Ovary (tissue), 9 donors: ENCODE measurements around the gene SGTA. TPM values are rescaled to one million over a fixed set of nuclear protein-coding genes. Genes with fewer than 3 reads are reported as not detected.

ENCODE experiments used
- DNase-seq, 5 donors: peaks; one replicate each; pipeline ENCODE4 v3.0.0-alpha.2; 2019 to 2020
- H3K27ac ChIP-seq, 2 donors: fragments of 200-600 bp; one replicate each; pipeline versions ENCODE4 v1.5.1 to v1.8.0; 2019 to 2022
- H3K27me3 ChIP-seq: fragments of 200-600 bp; one replicate; pipeline ENCODE4 v1.8.0; 2022
- H3K36me3 ChIP-seq: fragments of 200-600 bp; sonication (generic); one replicate; pipeline ENCODE4 v1.5.1; 2019
- H3K4me1 ChIP-seq: one replicate; pipeline ENCODE4 v1.8.1; 2013; ENCODE audit warnings: mild to moderate bottlenecking, moderate library complexity; ENCODE audit not compliant: insufficient read depth
- H3K4me3 ChIP-seq: fragments of 200-600 bp; sonication (generic); one replicate; pipeline ENCODE4 v1.5.1; 2017
- H3K9me3 ChIP-seq, 2 donors: fragments of 200-600 bp in 1 of 2; sonication (generic) in 1 of 2; one replicate each; pipeline versions ENCODE4 v1.5.1 to v1.8.1; 2013 to 2019; ENCODE audit warnings: mild to moderate bottlenecking in 1 of 2, moderate library complexity in 1 of 2
- CTCF ChIP-seq, 3 donors: fragments of 450-650 bp in 2 of 3; fragments of 200-600 bp in 1 of 3; IDR thresholded peaks; one replicate each; pipeline versions ENCODE4 v1.5.1 to v1.8.0; 2016 to 2022; ENCODE audit warnings: antibody characterized with exemption in 3 of 3, mild to moderate bottlenecking in 1 of 3
- EP300 ChIP-seq: sonication (generic); formaldehyde crosslinking; IDR thresholded peaks from one replicate; pipeline ENCODE4 v1.6.1; 2017; ENCODE audit warnings: antibody characterized with exemption
- POLR2A ChIP-seq: fragments of 450-650 bp; IDR thresholded peaks from one replicate; pipeline ENCODE4 v1.6.1; 2017; ENCODE audit warnings: antibody characterized with exemption, mild to moderate bottlenecking, moderate library complexity
- WGBS, 3 donors: extraction: QIAGEN DNeasy Blood & Tissue Kit in 1 of 3; methylation state at CpG; one replicate each; pipeline versions ENCODE4 v1.1.5 to v1.1.7; 2013 to 2017; 5-methylcytosine and 5-hydroxymethylcytosine counted together
- intact Hi-C, 4 donors: fragments of 100-400 bp; cut with DNase I; formaldehyde crosslinking; loops; one replicate each; pipeline versions ENCODE4 v1.11.0 to v1.15.1; 2022 to 2023
- polyA plus RNA-seq, 2 donors: library from polyadenylated mRNA; stranded (reverse); fragments of 200-250 nt in 1 of 2; fragments of 350-450 nt in 1 of 2; fragmentation: Illumina TruSeq in 1 of 2; extraction: RNeasy Lipid Tissue Mini Kit (QIAGEN cat#74804) in 1 of 2; gene quantifications; one replicate each; pipeline ENCODE4 v1.2.3, GENCODE V29; 2013 to 2014
- total RNA-seq, 7 donors: library from RNA; depleted of rRNA in 2 of 7; stranded (reverse); fragments of >200 nt in 2 of 7; fragmentation: NEBNext Ultra II Directional in 3 of 7; extraction: Animal tissue kit (Norgen Biotek cat#: 25700) in 3 of 7; gene quantifications; one replicate each; pipeline versions ENCODE4 v1.1.0 to v1.2.4, GENCODE V29; 2016 to 2023
- donor health status: DM: no; HTN: no; CAD: no; lungs with moderate emphysema.
- donor health status: DM: no; HTN: no; CAD: no.
- donor health status: Bipolar disorder and iron deficiency.
- donor health status: DM: yes; HTN: yes; CAD: no.
- donor health status: DM: no; HTN: no; CAD: no.
- donor health status: DM: yes; HTN: yes; CAD: no.

The SGTA gene
- total and polyA plus RNA-seq, 9 donors = 27.0 to 65.5 (median 53.4) TPM

DNA sequence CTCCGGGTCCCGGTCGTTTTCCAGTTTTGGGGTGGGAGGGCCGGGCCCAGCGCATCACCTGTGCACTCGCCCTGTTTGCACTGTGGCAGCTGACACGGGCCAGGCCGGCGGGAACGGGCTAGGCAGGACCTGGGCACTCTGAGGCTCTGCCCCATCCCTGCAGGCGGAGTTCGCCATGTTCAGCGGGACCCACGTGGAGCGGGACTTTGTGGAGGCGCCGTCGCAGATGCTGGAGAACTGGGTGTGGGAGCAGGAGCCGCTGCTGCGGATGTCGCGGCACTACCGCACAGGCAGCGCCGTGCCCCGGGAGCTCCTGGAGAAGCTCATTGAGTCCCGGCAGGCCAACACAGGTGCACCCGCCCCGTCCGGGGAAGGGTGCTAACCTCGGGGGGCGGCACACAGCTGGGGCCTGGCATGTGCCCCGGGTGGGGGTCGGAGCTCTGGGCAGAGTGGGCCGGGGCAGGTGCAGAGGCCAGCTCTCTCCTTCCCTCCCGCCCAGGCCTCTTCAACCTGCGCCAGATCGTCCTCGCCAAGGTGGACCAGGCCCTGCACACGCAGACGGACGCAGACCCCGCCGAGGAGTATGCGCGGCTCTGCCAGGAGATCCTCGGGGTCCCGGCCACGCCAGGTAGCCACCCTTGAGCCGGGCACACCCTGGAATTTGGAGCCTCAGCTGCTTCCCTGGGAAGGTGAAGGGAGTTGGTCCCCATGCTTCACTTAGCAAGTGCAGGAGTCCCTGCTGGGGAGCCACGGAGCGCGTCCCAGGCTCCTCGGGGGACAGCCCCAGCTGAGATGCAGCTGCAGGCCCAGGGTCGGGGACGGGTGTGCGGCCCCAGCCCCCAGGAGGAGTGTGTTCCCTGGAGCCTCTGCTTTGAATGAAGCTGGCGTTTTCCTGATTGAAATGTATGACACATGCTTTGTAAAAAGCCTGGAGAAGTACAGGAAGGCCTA, 27.3 kb upstream of the SGTA start:
- Histone ChIP-seq H3K36me3 (no peaks in the 10 kb centered on the region), H3K9me3 (no peaks in the 10 kb centered on the region), H3K27me3 (no peaks in the 10 kb centered on the region), H3K27ac (no peak overlapping the region), H3K4me3 (no peak overlapping the region), H3K4me1 (no peaks in the 10 kb centered on the region)
- TF ChIP-seq EP300 = no peak
- no peak for TF ChIP-seq POLR2A
- TF ChIP-seq CTCF (IDR thresholded peaks at IDR 0.05) = no peak
- no peak for DNase-seq
- intact Hi-C loops = no loop called here
- 92 to 93% (median 93%) methylated on average over 53 to 58 of the region's 58 CpGs for WGBS, 3 donors

GRCh38 chr19:2809387-2810140, 26.5 kb upstream of the SGTA start:
- 76 to 85% (median 80%) methylated on average over 37 of the region's 37 CpGs for WGBS, 3 donors
- H3K36me3 ChIP-seq = no peaks in the 10 kb centered on the region
- intact Hi-C loops = no loop called here
- no peak for DNase-seq
- H3K4me3 ChIP-seq = no peak overlapping the region
- H3K27me3 ChIP-seq = no peaks in the 10 kb centered on the region
- no peaks in the 10 kb centered on the region for H3K9me3 ChIP-seq
- no peak for TF ChIP-seq CTCF (IDR thresholded peaks at IDR 0.05)
- H3K27ac ChIP-seq = no peak overlapping the region
- H3K4me1 ChIP-seq = no peaks in the 10 kb centered on the region

DNA sequence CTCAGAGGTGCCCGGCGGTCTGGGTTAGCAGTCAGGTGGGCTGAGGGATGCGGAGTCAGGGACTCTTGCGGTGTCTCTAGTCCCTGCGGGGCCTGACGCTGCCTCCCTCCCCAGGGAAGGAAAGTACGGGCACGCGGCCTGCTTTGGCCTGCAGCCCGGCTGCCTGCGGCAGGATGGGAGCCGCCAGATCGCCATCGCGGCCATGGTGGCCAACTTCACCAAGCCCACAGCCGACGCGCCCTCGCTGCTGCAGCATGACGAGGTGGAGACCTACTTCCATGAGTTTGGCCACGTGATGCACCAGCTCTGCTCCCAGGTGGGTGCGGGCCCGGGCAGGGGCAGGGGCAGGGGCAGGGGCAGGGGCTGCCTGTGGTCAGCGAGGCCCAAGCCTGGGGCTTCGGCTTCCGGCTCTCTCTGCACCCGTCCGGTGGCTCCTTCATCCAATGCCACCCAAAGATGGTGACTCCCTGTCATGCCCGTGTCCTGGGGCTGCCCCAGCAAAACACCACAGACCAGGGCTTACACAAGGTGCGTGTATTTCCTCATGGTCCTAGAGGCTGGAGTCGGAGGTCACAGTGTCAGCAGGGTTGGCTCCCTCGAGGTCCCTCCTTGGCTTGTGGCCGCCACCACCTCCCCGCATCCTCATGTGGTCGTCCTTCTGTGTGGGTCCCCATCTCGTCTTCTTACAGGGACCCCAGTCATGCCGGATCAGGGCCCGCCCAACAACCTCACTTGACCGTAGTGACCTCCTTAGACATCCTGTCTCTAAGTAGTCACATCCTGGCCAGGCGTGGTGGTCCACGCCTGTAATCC, 25.3 kb upstream of the SGTA start:
- intact Hi-C loops = no loop called here
- Histone ChIP-seq H3K4me1 (no peaks in the 10 kb centered on the region), H3K27ac (no peak overlapping the region), H3K36me3 (no peaks in the 10 kb centered on the region), H3K27me3 (no peaks in the 10 kb centered on the region), H3K4me3 (no peak overlapping the region), H3K9me3 (no peaks in the 10 kb centered on the region)
- DNase-seq = no peak
- 92 to 93% (median 93%) methylated on average over 25 to 41 of the region's 41 CpGs for WGBS, 3 donors
- no peak for TF ChIP-seq CTCF (IDR thresholded peaks at IDR 0.05)
- no peak for TF ChIP-seq EP300
- no peak for TF ChIP-seq POLR2A
